HG03175 (cell line): ENCODE measurements around the gene BMERB1.
"Not testable (repeated sequence)": the region's sequence is repeated elsewhere in the genome, so short reads cannot be mapped to it uniquely, and the experiment has no call there.

Experiments
- ATAC-seq: cut with Tn5 transposase; IDR thresholded peaks from one replicate; pipeline ENCODE4 v1.9.1; 2021; ENCODE audit warnings: mild to moderate bottlenecking, moderate library complexity; ENCODE audit not compliant: unreplicated experiment

The BMERB1 gene

GRCh38 chr16:15548482-15548891 is 114.1 kb downstream of the BMERB1 start:
- no peak for ATAC-seq

GRCh38 chr16:15552507-15552906 is 118.1 kb downstream of the BMERB1 start:
- no peak for ATAC-seq

GRCh38 chr16:15553313-15554088 is 119.1 kb downstream of the BMERB1 start:
- no peak for ATAC-seq

GRCh38 chr16:15556130-15556529 is 121.7 kb downstream of the BMERB1 start:
- no peak for ATAC-seq

- ATAC-seq: no peak
Measured at GRCh38 chr16:15557258-15557657, 122.9 kb downstream of the BMERB1 start.

- no peak for ATAC-seq
Measured at GRCh38 chr16:15559176-15559575, 124.8 kb downstream of the BMERB1 start.

GRCh38 chr16:15564604-15565339 is 130.4 kb downstream of the BMERB1 start:
- no peak for ATAC-seq

- ATAC-seq: no peak
Measured at GRCh38 chr16:15566095-15566494, 131.7 kb downstream of the BMERB1 start.

- no peak for ATAC-seq
Measured at GRCh38 chr16:15567823-15568222, 133.4 kb downstream of the BMERB1 start.

GRCh38 chr16:15570666-15571065 is 136.3 kb downstream of the BMERB1 start:
- not testable (repeated sequence) for ATAC-seq

GRCh38 chr16:15571557-15571956 is 137.2 kb downstream of the BMERB1 start:
- no peak for ATAC-seq

- ATAC-seq: no peak
Measured at GRCh38 chr16:15572329-15573001, 138.1 kb downstream of the BMERB1 start.

GRCh38 chr16:15573274-15573895 is 139.0 kb downstream of the BMERB1 start:
- no peak for ATAC-seq

GRCh38 chr16:15573896-15574613 is 139.7 kb downstream of the BMERB1 start:
- not testable (repeated sequence) for ATAC-seq

- no peak for ATAC-seq
Measured at GRCh38 chr16:15574614-15574948, 140.2 kb downstream of the BMERB1 start.

GRCh38 chr16:15575293-15576049 is 141.1 kb downstream of the BMERB1 start:
- no peak for ATAC-seq

GRCh38 chr16:15576960-15577958 is 142.9 kb downstream of the BMERB1 start:
- no peak for ATAC-seq

- no peak for ATAC-seq
Measured at GRCh38 chr16:15578824-15579223, 144.4 kb downstream of the BMERB1 start.
